ENCODE data around the gene CISH. TPM values are rescaled to one million over a fixed set of nuclear protein-coding genes. Genes with fewer than 3 reads are reported as not detected.

The CISH gene
- total and polyA plus RNA-seq, 12 donors: 5.4 to 131 (median 23.1) TPM

- peaks cover 29 to 100% (median 96%) of the 10 kb centered on the region in 9 donors for H3K4me1 ChIP-seq
- intact Hi-C loops (cut with DNase I): no loop called here
- H3K27me3 ChIP-seq: no peaks in the 10 kb centered on the region
- H3K4me3 ChIP-seq: peak overlapping the region in 1 of 10 donors; percentile 88
- H3K36me3 ChIP-seq: peaks cover 0 to 69% (median 24%) of the 10 kb centered on the region in 9 donors
- no peaks in the 10 kb centered on the region for H3K9me3 ChIP-seq
- TF ChIP-seq, protein P1, sequence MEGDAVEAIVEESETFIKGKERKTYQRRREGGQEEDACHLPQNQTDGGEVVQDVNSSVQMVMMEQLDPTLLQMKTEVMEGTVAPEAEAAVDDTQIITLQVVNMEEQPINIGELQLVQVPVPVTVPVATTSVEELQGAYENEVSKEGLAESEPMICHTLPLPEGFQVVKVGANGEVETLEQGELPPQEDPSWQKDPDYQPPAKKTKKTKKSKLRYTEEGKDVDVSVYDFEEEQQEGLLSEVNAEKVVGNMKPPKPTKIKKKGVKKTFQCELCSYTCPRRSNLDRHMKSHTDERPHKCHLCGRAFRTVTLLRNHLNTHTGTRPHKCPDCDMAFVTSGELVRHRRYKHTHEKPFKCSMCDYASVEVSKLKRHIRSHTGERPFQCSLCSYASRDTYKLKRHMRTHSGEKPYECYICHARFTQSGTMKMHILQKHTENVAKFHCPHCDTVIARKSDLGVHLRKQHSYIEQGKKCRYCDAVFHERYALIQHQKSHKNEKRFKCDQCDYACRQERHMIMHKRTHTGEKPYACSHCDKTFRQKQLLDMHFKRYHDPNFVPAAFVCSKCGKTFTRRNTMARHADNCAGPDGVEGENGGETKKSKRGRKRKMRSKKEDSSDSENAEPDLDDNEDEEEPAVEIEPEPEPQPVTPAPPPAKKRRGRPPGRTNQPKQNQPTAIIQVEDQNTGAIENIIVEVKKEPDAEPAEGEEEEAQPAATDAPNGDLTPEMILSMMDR (IDR thresholded peaks at IDR 0.05): no peak
- H3K27ac ChIP-seq: peak overlapping the region in 9 of 10 donors; percentile 61 to 99 (median 99)
- DNase-seq: peak in 1 of 2 donors; percentile 10
- ATAC-seq: no peak
- 58 to 64% methylated on average over 5 of the region's 5 CpGs for WGBS, 2 donors
Observed at GRCh38 chr3:50605901-50606326, 5.7 kb downstream of the CISH start.

- Histone ChIP-seq H3K9me3 (no peaks in the 10 kb centered on the region), H3K27me3 (no peaks in the 10 kb centered on the region), H3K4me1 (peaks cover 34 to 100% (median 96%) of the 10 kb centered on the region in 9 donors), H3K4me3 (peak overlapping the region in 1 of 10 donors; percentile 88), H3K27ac (peak overlapping the region; percentile 35 to 99 (median 98)), H3K36me3 (peaks cover 0 to 64% (median 24%) of the 10 kb centered on the region in 9 donors)
- TF ChIP-seq, protein P1 (IDR thresholded peaks at IDR 0.05): no peak
- 54 to 62% methylated on average over 14 of the region's 14 CpGs for WGBS, 2 donors
- DNase-seq (peak; percentile 69 to 76), ATAC-seq (peak in 7 of 8 donors; percentile 16 to 43 (median 34))
- intact Hi-C loops (cut with DNase I): no loop called here
Observed at GRCh38 chr3:50604628-50605588, 6.7 kb downstream of the CISH start.

DNA sequence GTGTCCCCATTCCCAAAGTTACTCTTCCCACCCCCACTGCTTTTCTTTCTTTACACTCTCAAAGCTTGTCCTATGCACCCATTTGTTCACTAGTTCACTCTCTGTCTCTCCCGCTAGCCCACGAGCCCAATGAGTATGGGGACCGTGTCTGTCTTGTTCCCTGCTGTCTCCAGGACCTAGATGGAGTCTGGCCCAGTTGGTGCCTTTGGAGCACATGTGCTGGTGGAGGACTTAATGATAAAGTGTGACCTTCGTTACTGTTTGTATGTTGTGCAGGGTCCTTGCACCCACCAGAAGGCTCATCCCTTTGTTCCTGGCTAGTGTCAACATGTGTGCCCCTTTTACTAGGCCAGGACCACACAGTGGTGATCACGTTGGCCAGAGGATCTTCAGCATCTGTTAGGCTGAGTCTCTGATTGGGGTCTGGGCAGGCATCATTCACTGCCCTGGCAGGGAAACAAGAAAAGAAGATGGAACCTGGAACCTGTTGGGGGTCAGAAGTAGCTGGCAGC lies 7.4 kb downstream of the CISH start:
- TF ChIP-seq, protein P1 (IDR thresholded peaks at IDR 0.05): no peak
- H3K27ac ChIP-seq: peak overlapping the region; percentile 35 to 99 (median 98)
- peaks cover 35 to 100% (median 93%) of the 10 kb centered on the region in 9 donors for H3K4me1 ChIP-seq
- ATAC-seq (no peak), DNase-seq (peak in 1 of 2 donors; percentile 3)
- H3K27me3 ChIP-seq: no peaks in the 10 kb centered on the region
- 68 to 69% methylated on average over 5 of the region's 5 CpGs for WGBS, 2 donors
- no peaks in the 10 kb centered on the region for H3K9me3 ChIP-seq
- no peak overlapping the region for H3K4me3 ChIP-seq
- H3K36me3 ChIP-seq: peaks cover 0 to 56% (median 24%) of the 10 kb centered on the region in 9 donors
- intact Hi-C loops (cut with DNase I): no loop called here

Measured in heart right ventricle (tissue), 16 donors.